Adrenal gland (tissue), 12 donors: ENCODE measurements around the gene MCF2L. TPM values are rescaled to one million over a fixed set of nuclear protein-coding genes. Genes with fewer than 3 reads are reported as not detected.
A peak's percentile ranks its signal among the peaks of the same experiment; 100 is the strongest.

Experiments
- DNase-seq, 7 donors: peaks; one replicate each; pipeline ENCODE4 v3.0.0-alpha.2; 2019 to 2020
- H3K27ac ChIP-seq, 5 donors: fragments of 200-600 bp; sonication (generic) in 4 of 5; 1 replicate in 3 of 5; 2 replicates in 2 of 5; pipeline versions ENCODE4 v1.5.1 to v1.8.0; 2016 to 2020; ENCODE audit warnings: mild to moderate bottlenecking in 1 of 5
- H3K27me3 ChIP-seq: fragments of 200-600 bp; 2 replicates; pipeline ENCODE4 v1.8.0; 2021
- H3K36me3 ChIP-seq, 2 donors: fragments of 200-600 bp; replicated peaks in 1 of 2; 1 replicate in 1 of 2; 2 replicates in 1 of 2; pipeline versions ENCODE4 v1.5.1 to v1.8.0; 2018 to 2022
- H3K4me1 ChIP-seq, 2 donors: fragments of 200-600 bp; replicated peaks in 1 of 2; 1 replicate in 1 of 2; 2 replicates in 1 of 2; pipeline versions ENCODE4 v1.5.1 to v1.8.0; 2018 to 2021
- H3K4me3 ChIP-seq, 4 donors: fragments of 200-600 bp; sonication (generic) in 3 of 4; one replicate each; pipeline ENCODE4 v1.5.1; 2016 to 2018
- H3K9me3 ChIP-seq, 3 donors: fragments of 200-600 bp; sonication (generic) in 1 of 3; replicated peaks in 1 of 3; 1 replicate in 2 of 3; 2 replicates in 1 of 3; pipeline versions ENCODE4 v1.5.1 to v1.8.0; 2016 to 2021
- POLR2A ChIP-seq, 2 donors: fragments of 450-650 bp; IDR thresholded peaks; one replicate each; pipeline ENCODE4 v1.6.1; 2017; ENCODE audit warnings: antibody characterized with exemption in 2 of 2, mild to moderate bottlenecking in 2 of 2, moderate library complexity in 1 of 2
- WGBS, 4 donors: extraction: QIAGEN DNeasy Blood & Tissue Kit in 2 of 4; methylation state at CpG; one replicate each; pipeline versions ENCODE4 v1.1.5 to v1.1.7; 2013 to 2017; 5-methylcytosine and 5-hydroxymethylcytosine counted together
- intact Hi-C, 2 donors: fragments of 100-400 bp; cut with DNase I; formaldehyde crosslinking; loops; one replicate each; pipeline versions ENCODE4 v1.14.1 to v1.15.0; 2022 to 2023
- polyA plus RNA-seq, 3 donors: library from polyadenylated mRNA; stranded (reverse); fragments of 200-250 nt in 2 of 3; fragments of 350-450 nt in 1 of 3; fragmentation: Illumina TruSeq in 1 of 3; extraction: RNeasy Lipid Tissue Mini Kit (QIAGEN cat#74804) in 1 of 3; gene quantifications; one replicate each; pipeline ENCODE4 v1.2.3, GENCODE V29; 2013 to 2014
- total RNA-seq, 9 donors: library from RNA; depleted of rRNA in 4 of 9; stranded (reverse); fragments of >200 nt in 4 of 9; fragments of 120-200 nt in 1 of 9; fragmentation: NEBNext Ultra II Directional in 1 of 9; extraction: Animal tissue kit (Norgen Biotek cat#: 25700) in 1 of 9; gene quantifications; one replicate each; pipeline versions ENCODE4 v1.1.0 to v1.2.4, GENCODE V29; 2013 to 2023
- TF ChIP-seq, protein P1 (sequence below), 6 experiments: fragments of 450-650 bp in 4 of 6; fragments of 200-600 bp in 2 of 6; sonication (generic) in 1 of 6; IDR thresholded peaks; 1 replicate in 5 of 6; 2 replicates in 1 of 6; pipeline versions ENCODE4 v1.5.1 to v1.8.0; 2016 to 2021; ENCODE audit warnings: antibody characterized with exemption in 6 of 6, mild to moderate bottlenecking in 2 of 6, moderate library complexity in 1 of 6
- donor health status: healthy with polysubstance abuse.
- donor health status: Bipolar disorder and iron deficiency.
- donor health status: DM: yes; HTN: yes; CAD: no.
- donor health status: DM: no; HTN: no; CAD: no.
- donor health status: DM: no; HTN: no; CAD: no.
- donor health status: DM: yes; HTN: yes; CAD: no.

Gene MCF2L
- total and polyA plus RNA-seq, 12 donors = 7.6 to 49.0 (median 15.3) TPM

DNA sequence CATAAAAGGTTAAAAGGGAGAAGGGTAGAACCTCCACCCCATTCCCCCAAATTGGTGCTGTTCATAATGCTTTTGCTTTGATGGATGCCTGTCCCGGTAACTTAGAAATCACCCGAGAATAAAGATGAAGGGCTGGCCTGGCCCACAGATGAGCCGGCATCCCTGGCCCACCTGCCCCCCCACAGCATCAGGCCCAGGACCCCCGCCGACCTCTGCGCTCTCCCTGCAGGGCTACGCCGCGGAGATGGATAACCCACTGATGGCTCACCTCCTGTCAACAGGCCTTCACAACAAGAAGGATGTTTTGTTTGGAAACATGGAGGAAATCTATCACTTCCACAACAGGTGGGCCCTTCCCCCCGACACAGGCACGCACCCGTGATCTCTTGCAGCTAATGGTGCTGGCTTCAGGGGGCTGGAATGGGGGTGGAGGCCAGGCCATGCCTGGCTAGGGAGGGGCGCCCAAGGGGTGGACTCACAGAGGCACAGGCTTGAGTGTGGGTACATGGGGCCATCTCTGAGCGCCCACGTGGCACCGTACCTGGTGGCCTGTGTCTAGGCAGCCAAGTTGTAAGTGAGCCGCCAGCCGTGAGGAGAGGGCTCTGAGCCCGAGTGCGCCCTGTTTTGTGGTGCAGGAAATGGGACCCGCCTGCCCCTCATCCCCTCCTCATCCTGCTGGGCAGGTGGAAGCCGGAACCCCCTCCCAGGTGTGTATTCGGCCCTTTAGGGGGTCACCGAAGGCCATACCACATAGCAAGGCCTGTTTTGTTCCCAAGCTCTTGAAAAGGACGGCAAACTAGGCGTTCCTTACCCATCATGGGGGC, 113.4 kb downstream of the MCF2L start:
- Histone ChIP-seq H3K27me3 (no peaks in the 10 kb centered on the region), H3K36me3 (no peaks in the 10 kb centered on the region), H3K4me1 (no peaks in the 10 kb centered on the region), H3K9me3 (no peaks in the 10 kb centered on the region), H3K4me3 (no peak overlapping the region), H3K27ac (no peak overlapping the region)
- intact Hi-C loops = no loop called here
- WGBS, 4 donors = 56 to 81% (median 76%) methylated on average over 8 to 26 of the region's 26 CpGs
- no peak for DNase-seq
- TF ChIP-seq POLR2A (IDR thresholded peaks at IDR 0.05) = no peak
- TF ChIP-seq, protein P1, sequence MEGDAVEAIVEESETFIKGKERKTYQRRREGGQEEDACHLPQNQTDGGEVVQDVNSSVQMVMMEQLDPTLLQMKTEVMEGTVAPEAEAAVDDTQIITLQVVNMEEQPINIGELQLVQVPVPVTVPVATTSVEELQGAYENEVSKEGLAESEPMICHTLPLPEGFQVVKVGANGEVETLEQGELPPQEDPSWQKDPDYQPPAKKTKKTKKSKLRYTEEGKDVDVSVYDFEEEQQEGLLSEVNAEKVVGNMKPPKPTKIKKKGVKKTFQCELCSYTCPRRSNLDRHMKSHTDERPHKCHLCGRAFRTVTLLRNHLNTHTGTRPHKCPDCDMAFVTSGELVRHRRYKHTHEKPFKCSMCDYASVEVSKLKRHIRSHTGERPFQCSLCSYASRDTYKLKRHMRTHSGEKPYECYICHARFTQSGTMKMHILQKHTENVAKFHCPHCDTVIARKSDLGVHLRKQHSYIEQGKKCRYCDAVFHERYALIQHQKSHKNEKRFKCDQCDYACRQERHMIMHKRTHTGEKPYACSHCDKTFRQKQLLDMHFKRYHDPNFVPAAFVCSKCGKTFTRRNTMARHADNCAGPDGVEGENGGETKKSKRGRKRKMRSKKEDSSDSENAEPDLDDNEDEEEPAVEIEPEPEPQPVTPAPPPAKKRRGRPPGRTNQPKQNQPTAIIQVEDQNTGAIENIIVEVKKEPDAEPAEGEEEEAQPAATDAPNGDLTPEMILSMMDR (IDR thresholded peaks at IDR 0.05) = no peak

DNA sequence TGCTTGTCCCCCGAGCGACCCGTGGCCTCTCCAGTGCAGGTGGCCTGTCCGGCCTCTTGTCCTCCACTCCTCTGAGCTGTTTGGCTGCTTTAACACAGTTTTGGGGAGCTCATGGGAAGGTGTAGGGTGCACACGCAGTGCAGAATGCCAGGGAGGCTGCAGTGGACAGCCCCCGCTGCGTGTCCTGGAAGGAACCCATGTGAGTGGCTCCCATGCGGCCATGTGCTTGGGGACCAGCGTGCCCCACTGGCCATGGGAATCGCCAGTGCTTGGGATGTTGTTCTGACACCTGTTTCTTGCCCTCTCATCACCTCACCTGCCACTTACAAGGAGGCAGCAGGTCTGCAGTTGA, 114.0 kb downstream of the MCF2L start:
- no peaks in the 10 kb centered on the region for H3K9me3 ChIP-seq
- H3K36me3 ChIP-seq = no peaks in the 10 kb centered on the region
- intact Hi-C loops = no loop called here

DNA sequence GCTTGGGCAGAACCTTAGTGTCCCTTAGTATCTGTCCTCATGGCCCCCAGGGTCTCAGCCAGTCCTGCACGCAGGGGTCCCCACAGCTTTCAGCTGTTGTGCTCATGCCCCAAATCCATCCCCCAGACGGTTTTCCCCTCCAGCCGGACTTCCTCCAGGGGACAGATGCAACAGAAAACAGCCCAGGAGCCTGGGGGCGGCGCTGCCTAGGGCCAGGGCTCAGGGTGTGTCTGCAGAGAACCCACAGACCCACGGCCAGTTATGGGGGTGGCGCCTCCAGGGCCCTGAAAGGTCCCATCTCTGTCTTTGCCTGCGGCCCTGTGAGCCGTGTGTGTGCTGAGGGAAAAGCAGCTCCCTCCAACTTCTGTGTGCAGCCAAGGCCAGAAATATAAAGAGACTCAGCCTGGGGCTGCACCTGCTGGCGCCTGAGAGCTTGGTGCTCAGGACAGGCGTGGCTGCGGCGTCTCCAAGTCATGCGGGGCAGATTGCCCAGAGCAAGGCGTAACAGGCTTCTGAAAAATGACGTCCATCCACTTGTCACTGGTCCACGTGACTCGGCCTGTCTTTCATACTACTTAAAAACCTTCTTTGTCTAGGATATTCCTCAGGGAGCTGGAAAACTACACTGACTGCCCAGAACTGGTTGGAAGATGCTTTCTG, 114.5 kb downstream of the MCF2L start:
- Histone ChIP-seq H3K27me3 (no peaks in the 10 kb centered on the region), H3K36me3 (no peaks in the 10 kb centered on the region), H3K27ac (no peak overlapping the region), H3K4me1 (no peaks in the 10 kb centered on the region), H3K4me3 (no peak overlapping the region), H3K9me3 (no peaks in the 10 kb centered on the region)
- intact Hi-C loops = no loop called here
- peak in 3 of 7 donors; percentile 19 to 90 (median 33) for DNase-seq
- 63 to 70% (median 64%) methylated on average over 11 to 18 of the region's 18 CpGs for WGBS, 4 donors
- TF ChIP-seq POLR2A (IDR thresholded peaks at IDR 0.05) = no peak
- TF ChIP-seq, protein P1 (IDR thresholded peaks at IDR 0.05) = no peak

More for the DNA sequence above, 114.0 kb downstream of the MCF2L start:
- DNase-seq = no peak
- Histone ChIP-seq H3K27me3 (no peaks in the 10 kb centered on the region), H3K4me1 (no peaks in the 10 kb centered on the region), H3K27ac (no peak overlapping the region), H3K4me3 (no peak overlapping the region)
- WGBS, 4 donors = 83 to 88% (median 86%) methylated on average over 8 to 10 of the region's 10 CpGs
- TF ChIP-seq, protein P1 (IDR thresholded peaks at IDR 0.05) = no peak
- no peak for TF ChIP-seq POLR2A (IDR thresholded peaks at IDR 0.05)

DNA sequence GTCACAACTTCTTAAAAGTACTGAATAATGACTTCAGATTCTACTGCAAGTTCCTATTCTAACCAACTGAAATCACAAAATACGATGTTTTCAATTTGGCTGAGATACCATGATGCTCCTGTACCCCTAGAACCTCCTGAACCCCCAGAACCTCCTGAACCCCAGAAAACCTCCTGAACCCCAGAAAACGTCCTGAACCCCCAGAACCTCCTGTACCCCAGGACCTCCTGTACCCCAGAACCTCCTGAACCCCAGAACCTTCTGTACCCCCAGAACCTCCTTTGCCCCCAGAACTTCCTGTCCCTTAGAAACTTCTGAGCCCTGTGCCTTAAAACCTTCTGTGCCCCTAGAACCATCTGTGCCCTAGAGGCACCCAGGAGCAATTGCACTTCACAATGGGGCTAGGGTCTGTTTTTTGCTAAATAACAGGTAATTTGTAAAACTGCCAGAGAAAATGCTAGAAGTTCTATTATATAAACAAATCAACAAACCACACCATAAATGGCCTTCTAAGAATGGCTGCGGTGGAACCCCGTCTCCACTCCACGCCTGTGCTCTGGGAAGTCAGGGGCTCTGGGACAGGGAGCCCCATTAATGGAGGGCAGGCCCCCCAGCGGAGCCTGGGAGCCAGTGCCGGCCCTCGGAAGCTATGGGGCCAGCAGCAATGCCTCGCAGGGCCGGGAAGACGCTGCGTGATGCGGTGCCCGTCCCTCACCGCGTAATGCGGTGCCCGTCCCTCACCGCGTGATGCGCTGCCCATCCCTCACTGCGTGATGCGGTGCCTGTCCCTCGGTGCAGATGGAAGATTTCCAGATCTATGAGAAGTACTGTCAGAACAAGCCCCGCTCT, 115.3 kb downstream of the MCF2L start:
- Histone ChIP-seq H3K36me3 (no peaks in the 10 kb centered on the region), H3K27me3 (no peaks in the 10 kb centered on the region), H3K4me3 (no peak overlapping the region), H3K27ac (no peak overlapping the region), H3K9me3 (no peaks in the 10 kb centered on the region), H3K4me1 (no peaks in the 10 kb centered on the region)
- 87 to 95% (median 91%) methylated on average over 10 to 25 of the region's 25 CpGs for WGBS, 4 donors
- TF ChIP-seq, protein P1 (IDR thresholded peaks at IDR 0.05) = no peak
- TF ChIP-seq POLR2A (IDR thresholded peaks at IDR 0.05) = no peak
- no peak for DNase-seq
- intact Hi-C loops = no loop called here
